Heart left ventricle (tissue), 13 donors: ENCODE results near the gene RNASE13.

ENCODE experiments used
- POLR2A ChIP-seq, 2 donors: fragments of 450-650 bp; IDR thresholded peaks; one replicate each; pipeline ENCODE4 v1.6.1; 2017; ENCODE audit warnings: antibody characterized with exemption in 2 of 2, mild to moderate bottlenecking in 2 of 2, moderate library complexity in 2 of 2
- TF ChIP-seq, protein P1 (sequence below), 12 donors: fragments of 200-600 bp; sonication (generic) in 4 of 12; IDR thresholded peaks; one replicate each; pipeline versions ENCODE4 v1.5.0 to v1.8.0; 2018 to 2022; ENCODE audit warnings: antibody characterized with exemption in 12 of 12, mild to moderate bottlenecking in 5 of 12
- donor health status: ischemic (EF 13 %, LVEDD 7.1; RV severe dilation, severe dysfunction).
- donor health status: DM: no; HTN: yes; CAD: no.
- donor health status: DM: no; HTN: no; CAD: no.
- donor health status: ischemic (EF 25% LVEDD 6.9; RV normal size, moderate dysfunction).
- donor health status: ischemic (EF 25% LVEDD 5.7; RV mildly dilated, moderate dysfunction).
- donor health status: ischemic (EF 35%, LVEDD 5.7; RV mildly dilated, moderate dysfunction).
- donor health status: nonischemic (EF 11% LVEDD 7.7; RV severe dilation, severe dysfunction).
- donor health status: DM: yes; HTN: yes; CAD: no.
- donor health status: PGD.
- donor health status: ischemic (EF 29% LVEDD 5.4; RV normal size, mild dysfunction).
- donor health status: nonischemic (EF 23%, LVEDD 6.1; RV moderate dilation, normal function).

DNA sequence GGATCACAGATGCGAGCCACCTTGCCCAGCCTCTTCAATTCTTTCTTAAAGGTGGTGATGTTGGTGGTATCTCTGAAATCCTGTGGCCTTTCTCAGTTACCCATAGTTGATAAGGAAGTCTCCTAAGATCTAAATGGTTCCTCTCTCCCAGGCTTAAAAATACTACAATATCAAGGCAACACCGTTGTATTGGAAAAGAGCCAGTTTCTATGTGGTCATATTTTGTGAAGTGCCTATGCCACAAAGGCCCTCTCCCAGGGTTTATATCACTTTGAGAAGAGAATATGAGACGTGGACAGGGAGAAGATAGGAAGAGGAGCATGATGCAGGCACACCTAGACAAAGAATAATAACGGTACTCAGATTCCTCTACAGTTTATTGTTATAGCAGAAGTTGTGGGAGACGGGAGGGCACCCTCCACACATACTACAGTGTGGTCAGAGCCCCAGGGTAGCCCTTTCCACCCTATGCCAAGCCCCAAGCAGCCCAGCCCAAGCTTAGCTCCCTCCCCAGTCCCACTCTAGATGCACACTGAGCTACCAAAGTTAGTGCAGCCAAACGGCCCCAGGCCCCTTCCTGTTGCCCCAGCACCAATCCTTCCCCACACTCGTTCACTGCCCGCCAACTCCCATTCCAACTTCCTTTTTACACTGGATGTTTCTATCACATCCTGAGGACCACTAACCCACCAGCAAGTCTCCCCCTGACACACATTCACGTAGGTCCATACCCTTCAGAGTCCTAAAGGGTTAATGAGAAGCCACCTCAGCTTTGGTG lies 18.0 kb downstream of the RNASE13 start:
- TF ChIP-seq, protein P1, sequence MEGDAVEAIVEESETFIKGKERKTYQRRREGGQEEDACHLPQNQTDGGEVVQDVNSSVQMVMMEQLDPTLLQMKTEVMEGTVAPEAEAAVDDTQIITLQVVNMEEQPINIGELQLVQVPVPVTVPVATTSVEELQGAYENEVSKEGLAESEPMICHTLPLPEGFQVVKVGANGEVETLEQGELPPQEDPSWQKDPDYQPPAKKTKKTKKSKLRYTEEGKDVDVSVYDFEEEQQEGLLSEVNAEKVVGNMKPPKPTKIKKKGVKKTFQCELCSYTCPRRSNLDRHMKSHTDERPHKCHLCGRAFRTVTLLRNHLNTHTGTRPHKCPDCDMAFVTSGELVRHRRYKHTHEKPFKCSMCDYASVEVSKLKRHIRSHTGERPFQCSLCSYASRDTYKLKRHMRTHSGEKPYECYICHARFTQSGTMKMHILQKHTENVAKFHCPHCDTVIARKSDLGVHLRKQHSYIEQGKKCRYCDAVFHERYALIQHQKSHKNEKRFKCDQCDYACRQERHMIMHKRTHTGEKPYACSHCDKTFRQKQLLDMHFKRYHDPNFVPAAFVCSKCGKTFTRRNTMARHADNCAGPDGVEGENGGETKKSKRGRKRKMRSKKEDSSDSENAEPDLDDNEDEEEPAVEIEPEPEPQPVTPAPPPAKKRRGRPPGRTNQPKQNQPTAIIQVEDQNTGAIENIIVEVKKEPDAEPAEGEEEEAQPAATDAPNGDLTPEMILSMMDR (IDR thresholded peaks at IDR 0.05) = no peak
- no peak for TF ChIP-seq POLR2A (IDR thresholded peaks at IDR 0.05)
